ENCODE measurements around the gene FMO3.

Gene FMO3

DNA sequence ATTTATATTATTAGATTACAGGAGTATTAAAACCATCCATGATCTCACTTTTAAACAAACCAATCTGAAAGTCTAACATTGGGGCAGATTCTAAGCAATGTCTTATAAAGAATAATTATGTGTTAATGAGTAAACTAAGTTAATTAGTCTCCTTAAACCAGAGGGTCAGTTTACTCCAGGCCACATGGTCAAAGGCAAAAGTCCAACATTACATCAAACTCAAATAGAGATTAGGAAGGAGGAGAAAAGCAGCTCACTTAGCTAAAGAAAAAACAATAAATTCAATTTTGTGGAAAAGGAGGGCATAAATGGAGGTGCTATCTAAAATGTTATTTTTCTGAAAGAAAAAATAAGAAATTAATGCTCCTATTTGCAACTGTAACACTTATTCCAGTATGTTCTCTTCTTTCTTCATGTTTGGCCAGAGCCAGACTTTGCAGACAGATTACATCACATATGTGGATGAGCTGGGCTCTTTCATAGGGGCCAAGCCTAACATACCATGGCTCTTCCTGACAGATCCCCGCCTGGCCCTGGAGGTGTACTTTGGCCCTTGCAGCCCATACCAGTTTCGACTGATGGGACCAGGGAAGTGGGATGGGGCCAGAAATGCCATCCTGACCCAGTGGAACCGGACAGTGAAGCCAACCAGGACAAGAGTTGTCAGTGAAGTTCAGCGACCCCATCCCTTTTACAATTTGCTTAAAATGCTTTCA lies 70.1 kb downstream of the FMO3 start:
- no peak for DNase-seq

DNA sequence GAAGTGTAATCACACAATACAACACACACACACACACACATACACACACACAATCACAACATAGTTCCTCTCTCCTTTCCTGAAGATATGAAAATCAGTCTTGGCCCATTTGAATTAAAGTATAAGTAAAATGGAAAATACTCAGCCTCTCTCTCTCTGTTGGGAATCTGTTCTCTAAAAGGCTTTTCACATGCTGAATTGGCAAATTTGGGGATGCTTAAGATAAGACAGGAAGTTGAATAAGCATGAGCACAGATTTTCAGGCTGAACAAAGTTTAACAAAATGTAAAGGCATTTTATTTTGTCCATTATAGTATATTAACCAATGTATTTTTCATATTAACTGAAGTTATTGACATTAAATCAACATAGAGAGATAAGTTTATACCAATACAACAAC lies 70.7 kb downstream of the FMO3 start:
- DNase-seq, result no peak

DNA sequence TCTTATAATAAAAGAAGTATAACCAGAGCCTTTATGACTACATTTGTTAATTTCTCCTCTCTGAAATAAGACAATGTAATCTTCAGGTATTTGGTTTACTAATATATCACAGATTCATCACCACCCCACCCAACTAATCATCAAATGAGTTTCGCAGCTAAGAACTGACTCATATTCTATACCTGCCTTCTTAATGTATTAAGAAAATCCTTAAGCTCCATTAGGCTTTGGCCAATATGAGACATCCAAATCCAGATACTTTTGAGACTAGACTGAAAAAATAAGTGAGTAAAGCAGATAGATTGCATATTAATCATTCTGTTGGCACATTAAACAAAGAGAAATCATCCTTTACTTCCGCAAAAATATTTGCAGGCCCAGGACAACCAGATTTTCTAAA lies 75.7 kb downstream of the FMO3 start:
- no peak for DNase-seq
